K562 treated with DMSO at 1 percent for 4 hours (cell line): ENCODE measurements around the gene ZNF724. TPM values are rescaled to one million over a fixed set of nuclear protein-coding genes. Genes with fewer than 3 reads are reported as not detected.

Experiments used
- total RNA-seq: library from RNA; unstranded; fragments of 300-600 nt; gene quantifications from 2 replicates; pipeline ENCODE4 v1.2.3, GENCODE V29; 2022; ENCODE audit not compliant: insufficient read depth

The ZNF724 gene
- 0.63 and 0.74 TPM in 2 replicates for total RNA-seq

GRCh38 chr19:23249911-23250649, at the start of gene ZNF724:
TSS of gene ZNF724 (minus strand) at chr19:23250394. CDS start at chr19:23250242, 152 bp downstream.

Other genes with a start within 250 kb of the ZNF724 start
- gene ZNF728, start 247.2 kb downstream of the ZNF724 start, total RNA-seq: not detected in 2 replicates
- 0.68 and 1.4 TPM in 2 replicates for gene ZNF730, start 133.4 kb downstream of the ZNF724 start, total RNA-seq
- gene ZNF91, start 145.1 kb upstream of the ZNF724 start, total RNA-seq: 0.75 and 2.4 TPM in 2 replicates